HG03135 (cell line): ENCODE measurements around the gene ACAP2.

Experiments
- ATAC-seq: cut with Tn5 transposase; IDR thresholded peaks from one replicate; pipeline ENCODE4 v1.9.1; 2021; ENCODE audit warnings: mild to moderate bottlenecking, moderate library complexity; ENCODE audit not compliant: unreplicated experiment

The ACAP2 gene

GRCh38 chr3:195224980-195225580, 217.7 kb downstream of the ACAP2 start:
- ATAC-seq: no peak
